ENCODE data around the gene DPF1.

DPF1 gene

DNA sequence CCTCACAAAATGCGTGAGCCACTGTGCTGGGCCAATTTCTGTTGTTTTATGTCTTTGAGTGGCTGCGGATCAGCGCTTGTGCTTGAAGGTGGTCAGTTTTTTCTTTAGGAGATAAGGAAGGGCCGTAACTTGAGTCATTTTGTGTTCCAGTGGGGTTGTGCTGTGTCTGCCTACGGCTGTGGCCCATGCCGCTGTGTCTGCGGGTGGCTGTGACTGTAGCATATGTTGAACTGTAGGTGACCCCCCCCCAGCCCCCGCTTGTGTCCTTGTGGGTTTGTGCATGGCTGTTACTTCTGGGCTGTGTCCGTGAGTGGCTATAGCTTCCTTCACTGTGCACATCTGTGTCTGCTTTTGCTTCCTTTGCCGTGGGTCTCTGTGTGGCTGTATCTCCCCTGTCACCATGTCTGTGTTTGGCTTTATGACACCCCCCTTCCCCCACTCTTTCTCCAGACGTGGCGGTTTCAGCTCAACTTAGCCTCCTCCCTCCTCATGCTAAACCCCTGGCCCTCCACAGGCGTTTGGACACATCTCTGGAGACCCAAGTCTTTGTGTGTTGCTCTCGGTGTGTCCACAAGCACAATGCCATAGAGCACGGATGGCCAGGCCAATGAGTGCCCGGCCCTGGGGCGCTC lies 31.5 kb upstream of the DPF1 start:
- H3K9ac ChIP-seq (ENCODE audit: low read length), result no peak overlapping the region
- H3K4me3 ChIP-seq (ENCODE audit: low read length), result no peak overlapping the region
- H3K27ac ChIP-seq (ENCODE audit: low read length), result no peak overlapping the region
- H3K4me1 ChIP-seq (ENCODE audit: low read length), result peaks cover 25% of the 10 kb centered on the region
- no peak overlapping the region for H2AFZ ChIP-seq (ENCODE audit: low read depth, low read length)
- no peak overlapping the region for H3K4me2 ChIP-seq (ENCODE audit: low read length)
- H3K27me3 ChIP-seq (ENCODE audit: low read depth, low read length), result no peaks in the 10 kb centered on the region
- TF ChIP-seq, protein P1, sequence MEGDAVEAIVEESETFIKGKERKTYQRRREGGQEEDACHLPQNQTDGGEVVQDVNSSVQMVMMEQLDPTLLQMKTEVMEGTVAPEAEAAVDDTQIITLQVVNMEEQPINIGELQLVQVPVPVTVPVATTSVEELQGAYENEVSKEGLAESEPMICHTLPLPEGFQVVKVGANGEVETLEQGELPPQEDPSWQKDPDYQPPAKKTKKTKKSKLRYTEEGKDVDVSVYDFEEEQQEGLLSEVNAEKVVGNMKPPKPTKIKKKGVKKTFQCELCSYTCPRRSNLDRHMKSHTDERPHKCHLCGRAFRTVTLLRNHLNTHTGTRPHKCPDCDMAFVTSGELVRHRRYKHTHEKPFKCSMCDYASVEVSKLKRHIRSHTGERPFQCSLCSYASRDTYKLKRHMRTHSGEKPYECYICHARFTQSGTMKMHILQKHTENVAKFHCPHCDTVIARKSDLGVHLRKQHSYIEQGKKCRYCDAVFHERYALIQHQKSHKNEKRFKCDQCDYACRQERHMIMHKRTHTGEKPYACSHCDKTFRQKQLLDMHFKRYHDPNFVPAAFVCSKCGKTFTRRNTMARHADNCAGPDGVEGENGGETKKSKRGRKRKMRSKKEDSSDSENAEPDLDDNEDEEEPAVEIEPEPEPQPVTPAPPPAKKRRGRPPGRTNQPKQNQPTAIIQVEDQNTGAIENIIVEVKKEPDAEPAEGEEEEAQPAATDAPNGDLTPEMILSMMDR (IDR thresholded peaks at IDR 0.05; ENCODE audit: low read depth, low read length), result no peak
- no peak for TF ChIP-seq EZH2phosphoT487 (IDR thresholded peaks at IDR 0.05; ENCODE audit: low read depth)
- H3K36me3 ChIP-seq (replicated peaks; ENCODE audit: low read depth, low read length), result no peaks in the 10 kb centered on the region
- no peaks in the 10 kb centered on the region for H4K20me1 ChIP-seq (ENCODE audit: insufficient read depth, low read length)
- no peaks in the 10 kb centered on the region for H3K9me3 ChIP-seq (ENCODE audit: insufficient read depth, low read length)
- H3K79me2 ChIP-seq (ENCODE audit: low read length), result no peaks in the 10 kb centered on the region

DNA sequence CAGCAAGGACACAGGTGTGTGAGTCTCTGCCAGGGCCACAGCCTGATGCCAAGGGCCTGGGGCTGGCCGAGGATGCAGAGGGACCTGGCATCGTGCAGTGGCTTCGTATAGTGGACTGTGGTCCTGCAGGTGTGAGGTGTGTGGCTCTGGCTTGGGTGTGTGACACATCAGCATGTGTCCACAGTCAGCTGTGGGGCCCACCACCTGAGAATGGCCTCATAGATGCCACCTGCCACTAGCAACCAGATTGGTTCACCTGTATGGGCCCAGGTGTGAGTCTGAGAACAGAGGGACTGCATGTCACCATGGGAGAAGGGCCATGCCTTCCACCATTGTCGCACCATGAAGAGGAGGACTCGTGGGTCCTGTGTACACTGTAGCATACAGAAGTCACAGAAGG lies 29.8 kb upstream of the DPF1 start:
- no peak for TF ChIP-seq EZH2phosphoT487 (IDR thresholded peaks at IDR 0.05; ENCODE audit: low read depth)
- H3K4me1 ChIP-seq (ENCODE audit: low read length), result peaks cover 18% of the 10 kb centered on the region

DNA sequence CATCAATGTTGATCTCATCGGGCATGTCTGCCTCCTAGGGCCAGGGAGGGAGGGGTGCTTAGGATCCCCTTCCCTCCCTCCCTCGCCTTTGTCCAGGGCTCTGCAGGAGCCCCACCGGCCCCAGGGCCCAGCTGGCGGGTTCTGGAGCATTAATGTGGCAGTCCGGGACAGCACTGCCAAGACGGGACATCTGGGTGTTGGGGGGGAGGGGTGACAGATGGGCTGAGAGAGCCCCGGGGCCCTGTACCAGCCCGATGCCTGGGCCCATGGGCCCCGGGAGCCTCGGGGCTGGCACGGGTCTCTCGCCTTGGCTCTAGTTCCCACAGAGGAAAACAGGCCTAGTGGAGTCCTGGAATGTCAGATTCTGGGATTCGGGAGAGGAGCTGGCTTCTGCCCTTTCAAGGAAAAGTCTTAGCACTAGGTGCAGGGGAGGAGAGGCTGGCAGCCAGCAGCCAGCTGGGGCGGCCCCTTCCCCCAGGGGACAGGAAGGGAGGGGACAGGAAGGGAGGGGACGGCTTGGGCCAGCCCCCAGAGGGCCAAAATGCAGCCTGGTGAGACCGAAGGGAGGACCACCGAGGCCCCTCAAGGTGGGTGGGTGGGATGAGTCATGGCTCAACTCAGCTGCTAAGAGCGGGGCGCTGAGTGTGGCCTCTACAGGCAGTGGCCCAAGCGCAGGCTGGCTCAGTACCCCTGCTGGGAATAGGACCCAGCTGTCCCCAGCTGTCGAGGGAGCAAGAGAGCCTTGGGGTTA lies 29.1 kb upstream of the DPF1 start:
- peak overlapping the region; percentile 38; the same call in 1 of the 2 replicates for H3K4me3 ChIP-seq (ENCODE audit: low read length)
- H3K27me3 ChIP-seq (ENCODE audit: low read depth, low read length), result no peaks in the 10 kb centered on the region
- peak overlapping the region; percentile 15; the same call in 1 of the 2 replicates for H3K9ac ChIP-seq (ENCODE audit: low read length)
- no peaks in the 10 kb centered on the region for H3K36me3 ChIP-seq (replicated peaks; ENCODE audit: low read depth, low read length)
- H3K4me2 ChIP-seq (ENCODE audit: low read length), result peak overlapping the region; percentile 52
- H3K4me1 ChIP-seq (ENCODE audit: low read length), result peaks cover 18% of the 10 kb centered on the region
- no peaks in the 10 kb centered on the region for H3K9me3 ChIP-seq (ENCODE audit: insufficient read depth, low read length)
- peak overlapping the region; percentile 14; the same call in 1 of the 2 replicates for H2AFZ ChIP-seq (ENCODE audit: low read depth, low read length)
- TF ChIP-seq, protein P1 (IDR thresholded peaks at IDR 0.05; ENCODE audit: low read depth, low read length), result no peak
- no peak for TF ChIP-seq EZH2phosphoT487 (IDR thresholded peaks at IDR 0.05; ENCODE audit: low read depth)
- no peak overlapping the region for H3K27ac ChIP-seq (ENCODE audit: low read length)
- no peaks in the 10 kb centered on the region for H3K79me2 ChIP-seq (ENCODE audit: low read length)
- no peaks in the 10 kb centered on the region for H4K20me1 ChIP-seq (ENCODE audit: insufficient read depth, low read length)

More for the DNA sequence above, 29.8 kb upstream of the DPF1 start:
- H3K9me3 ChIP-seq (ENCODE audit: insufficient read depth, low read length), result no peaks in the 10 kb centered on the region
- H4K20me1 ChIP-seq (ENCODE audit: insufficient read depth, low read length), result no peaks in the 10 kb centered on the region
- H3K4me3 ChIP-seq (ENCODE audit: low read length), result no peak overlapping the region
- H3K4me2 ChIP-seq (ENCODE audit: low read length), result no peak overlapping the region; the same call in 1 of the 2 replicates
- no peaks in the 10 kb centered on the region for H3K79me2 ChIP-seq (ENCODE audit: low read length)
- H3K27ac ChIP-seq (ENCODE audit: low read length), result no peak overlapping the region
- H2AFZ ChIP-seq (ENCODE audit: low read depth, low read length), result no peak overlapping the region
- H3K27me3 ChIP-seq (ENCODE audit: low read depth, low read length), result no peaks in the 10 kb centered on the region
- H3K9ac ChIP-seq (ENCODE audit: low read length), result no peak overlapping the region
- H3K36me3 ChIP-seq (replicated peaks; ENCODE audit: low read depth, low read length), result no peaks in the 10 kb centered on the region

DNA sequence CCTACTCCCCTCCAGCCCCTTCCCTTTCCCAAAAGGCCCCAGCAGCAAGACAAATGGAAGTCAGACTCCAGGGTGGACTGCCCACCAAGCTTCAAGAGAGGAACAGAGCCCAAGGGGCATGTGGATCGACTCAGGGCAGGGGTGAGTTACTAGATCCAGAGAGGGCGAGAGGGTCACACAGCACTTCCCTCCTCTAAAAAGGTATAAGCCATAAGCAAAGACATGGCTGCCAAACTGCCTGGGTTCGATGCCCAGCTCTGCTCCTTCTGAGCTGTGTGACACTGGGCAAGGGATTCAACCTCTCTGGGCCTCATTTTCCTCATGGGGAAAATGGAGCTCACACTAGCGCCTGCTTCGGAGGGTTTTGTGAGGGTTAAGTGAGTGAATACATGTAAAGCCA lies 28.4 kb upstream of the DPF1 start:
- Histone ChIP-seq H3K27ac (ENCODE audit: low read length) (no peak overlapping the region), H3K79me2 (ENCODE audit: low read length) (no peaks in the 10 kb centered on the region), H3K4me1 (ENCODE audit: low read length) (peaks cover 18% of the 10 kb centered on the region), H4K20me1 (ENCODE audit: insufficient read depth, low read length) (no peaks in the 10 kb centered on the region), H3K4me2 (ENCODE audit: low read length) (peak overlapping the region; percentile 52; the same call in 1 of the 2 replicates), H3K9ac (ENCODE audit: low read length) (no peak overlapping the region), H3K27me3 (ENCODE audit: low read depth, low read length) (no peaks in the 10 kb centered on the region), H2AFZ (ENCODE audit: low read depth, low read length) (no peak overlapping the region), H3K9me3 (ENCODE audit: insufficient read depth, low read length) (no peaks in the 10 kb centered on the region), H3K4me3 (ENCODE audit: low read length) (no peak overlapping the region), H3K36me3 (replicated peaks; ENCODE audit: low read depth, low read length) (no peaks in the 10 kb centered on the region)
- TF ChIP-seq, protein P1 (IDR thresholded peaks at IDR 0.05; ENCODE audit: low read depth, low read length), result no peak
- no peak for TF ChIP-seq EZH2phosphoT487 (IDR thresholded peaks at IDR 0.05; ENCODE audit: low read depth)
